GM12873 (cell line): ENCODE data around the gene KIF15.

Experiments
- CTCF ChIP-seq: IDR thresholded peaks from 2 replicates; pipeline ENCODE4 v1.5.1; 2012; ENCODE audit warnings: low read depth, mild to moderate bottlenecking, moderate library complexity, low read length, control low read depth; ENCODE audit not compliant: insufficient read depth; ENCODE audit errors: missing control alignments

The KIF15 gene

DNA sequence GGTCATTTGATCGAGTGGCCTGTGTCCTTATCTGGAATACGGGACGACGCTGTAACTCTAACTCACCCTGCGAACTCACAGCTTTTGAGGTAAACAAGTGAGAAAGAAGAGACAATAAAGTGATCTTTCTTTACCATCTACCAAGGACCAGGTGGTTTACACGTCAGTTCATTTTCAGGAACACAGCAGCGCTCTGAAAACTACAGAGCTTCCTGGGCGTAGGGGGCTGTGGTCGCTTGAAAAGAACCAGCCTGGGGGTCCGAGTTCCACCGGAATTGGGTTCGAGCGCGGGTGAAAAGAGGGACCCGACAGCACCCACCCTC is 532 bp upstream of the KIF15 start:
- no peak for TF ChIP-seq CTCF

DNA sequence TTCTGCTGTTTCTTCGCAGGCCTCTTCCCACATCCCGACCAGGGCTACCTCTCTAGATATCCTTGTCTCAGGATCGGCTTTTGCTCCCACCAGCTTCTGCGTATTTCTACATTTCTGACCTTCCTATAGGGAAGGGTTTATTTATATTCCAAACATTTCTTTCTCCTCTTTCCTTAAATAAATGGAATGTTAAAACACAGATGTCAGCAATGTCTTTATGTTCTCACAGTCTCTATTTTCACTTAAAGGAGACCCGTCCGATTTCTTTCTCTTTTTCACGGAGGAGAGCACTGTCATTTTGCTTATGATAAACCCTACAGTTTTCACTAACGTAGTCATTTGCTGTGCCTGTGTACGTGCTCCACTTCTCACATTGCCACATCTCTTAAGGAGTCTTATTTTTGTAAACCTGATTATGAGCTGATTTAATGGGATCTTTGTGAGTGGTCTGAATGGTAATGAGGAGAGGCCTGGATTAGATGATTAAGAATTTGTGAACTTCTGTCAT is 630 bp downstream of the KIF15 start:
- TF ChIP-seq CTCF = no peak

- no peak for TF ChIP-seq CTCF
Measured at GRCh38 chr3:44762690-44763089, 1.1 kb downstream of the KIF15 start.

GRCh38 chr3:44764248-44764647 is 2.7 kb downstream of the KIF15 start:
- no peak for TF ChIP-seq CTCF

DNA sequence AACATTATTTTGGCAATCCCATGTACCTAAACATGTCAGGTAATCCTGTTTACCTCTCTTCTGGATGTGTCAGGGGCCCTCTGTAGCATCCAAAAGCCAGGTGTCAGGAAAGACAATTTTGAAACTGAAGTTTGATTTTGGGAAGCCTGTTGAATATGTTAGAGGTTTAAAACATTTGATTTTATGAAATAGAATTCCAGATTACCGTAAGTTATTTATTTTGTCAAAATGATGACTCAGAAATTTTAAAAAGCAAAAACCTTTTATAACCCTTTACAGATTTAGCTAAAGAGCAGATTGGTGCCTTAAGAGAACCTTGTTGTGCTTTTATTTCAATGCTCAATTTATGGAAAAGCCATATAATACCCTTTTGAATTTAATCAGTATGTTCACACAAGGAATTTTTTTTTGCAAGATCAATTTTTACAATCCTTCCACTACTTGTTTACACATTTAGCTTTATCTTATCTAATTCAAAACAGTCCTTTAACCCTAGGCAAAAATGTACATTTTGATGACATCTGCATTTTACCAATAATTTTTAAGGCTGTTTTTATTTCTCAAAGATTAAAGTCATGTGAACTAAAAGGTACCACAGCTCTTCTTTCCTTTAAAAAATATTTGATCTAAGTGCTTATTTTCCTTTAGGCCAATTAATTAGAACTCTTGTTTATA is 10.0 kb downstream of the KIF15 start:
- TF ChIP-seq CTCF = no peak

DNA sequence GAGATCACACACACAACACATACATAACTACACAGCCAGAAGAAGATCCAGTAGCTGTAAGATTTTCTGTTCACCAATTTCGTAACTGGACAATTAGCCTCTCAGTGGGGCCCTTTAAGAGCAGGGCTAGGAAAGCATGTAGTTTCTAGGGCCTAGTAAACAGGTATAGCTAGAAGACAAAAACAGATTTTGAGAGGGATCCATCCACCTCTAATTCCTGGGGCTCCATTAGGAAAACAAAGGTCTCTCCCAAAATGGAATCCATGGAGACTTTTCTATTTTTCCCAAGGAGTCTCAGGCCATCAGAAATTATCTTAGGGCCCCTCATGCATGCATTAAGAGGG is 10.5 kb downstream of the KIF15 start:
- no peak for TF ChIP-seq CTCF

GRCh38 chr3:44782891-44783290 is 21.3 kb downstream of the KIF15 start:
- TF ChIP-seq CTCF = no peak
